ENCODE data around the gene MAPKAPK2.

The MAPKAPK2 gene

GRCh38 chr1:206709322-206709721 lies 24.6 kb downstream of the MAPKAPK2 start:
- Histone ChIP-seq H3K36me3 (replicated peaks in 1 of 2; ENCODE audit: control insufficient read depth in 2 of 2, insufficient read depth in 2 of 2, low read length in 2 of 2) (no peaks in the 10 kb centered on the region), H3K9ac (ENCODE audit: low read depth, low read length, poor library complexity) (no peak overlapping the region), H4K91ac (ENCODE audit: low read depth, low read length, poor library complexity) (no peak overlapping the region), H3K79me1 (ENCODE audit: low read depth, low read length) (peaks cover 5% of the 10 kb centered on the region), H2BK120ac (ENCODE audit: low read depth, low read length) (no peak overlapping the region), H3K4me3 (ENCODE audit: low read length in 2 of 2) (no peak overlapping the region), H3K4ac (ENCODE audit: low read length) (no peak overlapping the region), H3K27ac (replicated peaks; ENCODE audit: low read length) (no peak overlapping the region), H2BK5ac (ENCODE audit: low read length) (no peak overlapping the region), H3K14ac (ENCODE audit: low read length) (no peak overlapping the region), H4K8ac (ENCODE audit: low read depth, low read length) (no peak overlapping the region), H2BK15ac (ENCODE audit: low read length) (no peak overlapping the region), H3K18ac (ENCODE audit: low read length) (no peak overlapping the region), H3K4me2 (ENCODE audit: insufficient read depth, low read length, poor library complexity, severe bottlenecking) (no peak overlapping the region), H2AK5ac (ENCODE audit: low read depth, low read length) (no peak overlapping the region), H3K4me1 (ENCODE audit: control insufficient read depth in 2 of 2, insufficient read depth in 1 of 2, low read depth in 1 of 2, low read length in 2 of 2) (peaks cover 37 to 40% of the 10 kb centered on the region in 2 donors), H2BK12ac (ENCODE audit: low read length) (no peak overlapping the region), H3K9me3 (replicated peaks in 1 of 2; ENCODE audit: control insufficient read depth in 2 of 2, insufficient read depth in 1 of 2, low read depth in 1 of 2, low read length in 2 of 2) (no peaks in the 10 kb centered on the region), H3K23ac (ENCODE audit: low read depth, low read length, poor library complexity) (no peak overlapping the region), H3K27me3 (ENCODE audit: control insufficient read depth in 3 of 3, insufficient read depth in 3 of 3, low read depth in 1 of 3, low read length in 3 of 3) (no peaks in the 10 kb centered on the region), H2AFZ (ENCODE audit: low read length) (no peak overlapping the region)
- WGBS, 2 donors (ENCODE audit: extremely low coverage in 2 of 2, insufficient read length in 2 of 2, insufficient replicate concordance in 1 of 2), result no CpG with 5 or more reads among the region's 4 CpGs
- no peak for DNase-seq (ENCODE audit: low spot score)

GRCh38 chr1:206709772-206710459 lies 25.2 kb downstream of the MAPKAPK2 start:
- Histone ChIP-seq H3K79me1 (ENCODE audit: low read depth, low read length) (peaks cover 5% of the 10 kb centered on the region), H3K4me2 (ENCODE audit: insufficient read depth, low read length, poor library complexity, severe bottlenecking) (no peak overlapping the region), H3K23ac (ENCODE audit: low read depth, low read length, poor library complexity) (no peak overlapping the region), H3K4me3 (ENCODE audit: low read length in 2 of 2) (no peak overlapping the region), H3K4me1 (ENCODE audit: control insufficient read depth in 2 of 2, insufficient read depth in 1 of 2, low read depth in 1 of 2, low read length in 2 of 2) (peaks cover 32 to 35% of the 10 kb centered on the region in 2 donors), H3K14ac (ENCODE audit: low read length) (no peak overlapping the region), H2AFZ (ENCODE audit: low read length) (no peak overlapping the region), H3K18ac (ENCODE audit: low read length) (no peak overlapping the region), H3K27me3 (ENCODE audit: control insufficient read depth in 3 of 3, insufficient read depth in 3 of 3, low read depth in 1 of 3, low read length in 3 of 3) (no peaks in the 10 kb centered on the region), H4K91ac (ENCODE audit: low read depth, low read length, poor library complexity) (no peak overlapping the region), H4K8ac (ENCODE audit: low read depth, low read length) (no peak overlapping the region), H2BK120ac (ENCODE audit: low read depth, low read length) (no peak overlapping the region), H2AK5ac (ENCODE audit: low read depth, low read length) (no peak overlapping the region), H3K9me3 (replicated peaks in 1 of 2; ENCODE audit: control insufficient read depth in 2 of 2, insufficient read depth in 1 of 2, low read depth in 1 of 2, low read length in 2 of 2) (no peaks in the 10 kb centered on the region), H3K36me3 (replicated peaks in 1 of 2; ENCODE audit: control insufficient read depth in 2 of 2, insufficient read depth in 2 of 2, low read length in 2 of 2) (no peaks in the 10 kb centered on the region), H2BK12ac (ENCODE audit: low read length) (no peak overlapping the region), H3K9ac (ENCODE audit: low read depth, low read length, poor library complexity) (no peak overlapping the region), H2BK15ac (ENCODE audit: low read length) (no peak overlapping the region), H3K27ac (replicated peaks; ENCODE audit: low read length) (no peak overlapping the region), H3K4ac (ENCODE audit: low read length) (no peak overlapping the region), H2BK5ac (ENCODE audit: low read length) (no peak overlapping the region)
- DNase-seq (ENCODE audit: low spot score), result no peak
- no CpG with 5 or more reads among the region's 5 CpGs for WGBS, 2 donors (ENCODE audit: extremely low coverage in 2 of 2, insufficient read length in 2 of 2, insufficient replicate concordance in 1 of 2)

- no peaks in the 10 kb centered on the region for H3K36me3 ChIP-seq (replicated peaks in 1 of 2; ENCODE audit: control insufficient read depth in 2 of 2, insufficient read depth in 2 of 2, low read length in 2 of 2)
- H2BK5ac ChIP-seq (ENCODE audit: low read length), result no peak overlapping the region
- H2AK5ac ChIP-seq (ENCODE audit: low read depth, low read length), result no peak overlapping the region
- no peak overlapping the region for H3K4me2 ChIP-seq (ENCODE audit: insufficient read depth, low read length, poor library complexity, severe bottlenecking)
- no peak overlapping the region for H2BK12ac ChIP-seq (ENCODE audit: low read length)
- H3K18ac ChIP-seq (ENCODE audit: low read length), result no peak overlapping the region
- no peak overlapping the region for H3K27ac ChIP-seq (replicated peaks; ENCODE audit: low read length)
- no peak overlapping the region for H3K4me3 ChIP-seq (ENCODE audit: low read length in 2 of 2)
- H2AFZ ChIP-seq (ENCODE audit: low read length), result no peak overlapping the region
- no peak overlapping the region for H3K14ac ChIP-seq (ENCODE audit: low read length)
- H3K9me3 ChIP-seq (replicated peaks in 1 of 2; ENCODE audit: control insufficient read depth in 2 of 2, insufficient read depth in 1 of 2, low read depth in 1 of 2, low read length in 2 of 2), result no peaks in the 10 kb centered on the region
- no peak overlapping the region for H3K23ac ChIP-seq (ENCODE audit: low read depth, low read length, poor library complexity)
- no peak overlapping the region for H3K4ac ChIP-seq (ENCODE audit: low read length)
- DNase-seq (ENCODE audit: low spot score), result no peak
- H2BK15ac ChIP-seq (ENCODE audit: low read length), result no peak overlapping the region
- H4K91ac ChIP-seq (ENCODE audit: low read depth, low read length, poor library complexity), result no peak overlapping the region
- no CpG with 5 or more reads among the region's 3 CpGs for WGBS, 2 donors (ENCODE audit: extremely low coverage in 2 of 2, insufficient read length in 2 of 2, insufficient replicate concordance in 1 of 2)
- no peak overlapping the region for H4K8ac ChIP-seq (ENCODE audit: low read depth, low read length)
- H3K9ac ChIP-seq (ENCODE audit: low read depth, low read length, poor library complexity), result no peak overlapping the region
- peaks cover 27 to 31% of the 10 kb centered on the region in 2 donors for H3K4me1 ChIP-seq (ENCODE audit: control insufficient read depth in 2 of 2, insufficient read depth in 1 of 2, low read depth in 1 of 2, low read length in 2 of 2)
- no peak overlapping the region for H2BK120ac ChIP-seq (ENCODE audit: low read depth, low read length)
- H3K79me1 ChIP-seq (ENCODE audit: low read depth, low read length), result peaks cover 7% of the 10 kb centered on the region
- H3K27me3 ChIP-seq (ENCODE audit: control insufficient read depth in 3 of 3, insufficient read depth in 3 of 3, low read depth in 1 of 3, low read length in 3 of 3), result no peaks in the 10 kb centered on the region
Measured at GRCh38 chr1:206710460-206710823, 25.7 kb downstream of the MAPKAPK2 start.

GRCh38 chr1:206713070-206713469 lies 28.4 kb downstream of the MAPKAPK2 start:
- WGBS, 2 donors (ENCODE audit: extremely low coverage in 2 of 2, insufficient read length in 2 of 2, insufficient replicate concordance in 1 of 2), result 100% methylated on average over 1 of the region's 4 CpGs; no CpG with 5 or more reads in 1 of the 2 donors
- no peak overlapping the region for H3K27ac ChIP-seq (replicated peaks; ENCODE audit: low read length)
- H3K4ac ChIP-seq (ENCODE audit: low read length), result no peak overlapping the region
- no peak overlapping the region for H2BK15ac ChIP-seq (ENCODE audit: low read length)
- H3K4me2 ChIP-seq (ENCODE audit: insufficient read depth, low read length, poor library complexity, severe bottlenecking), result no peak overlapping the region
- peaks cover 5% of the 10 kb centered on the region for H3K79me1 ChIP-seq (ENCODE audit: low read depth, low read length)
- H3K18ac ChIP-seq (ENCODE audit: low read length), result no peak overlapping the region
- no peak overlapping the region for H4K91ac ChIP-seq (ENCODE audit: low read depth, low read length, poor library complexity)
- peaks cover 4 to 8% of the 10 kb centered on the region in 2 donors for H3K4me1 ChIP-seq (ENCODE audit: control insufficient read depth in 2 of 2, insufficient read depth in 1 of 2, low read depth in 1 of 2, low read length in 2 of 2)
- no peak overlapping the region for H2AK5ac ChIP-seq (ENCODE audit: low read depth, low read length)
- H3K9ac ChIP-seq (ENCODE audit: low read depth, low read length, poor library complexity), result no peak overlapping the region
- no peaks in the 10 kb centered on the region for H3K27me3 ChIP-seq (ENCODE audit: control insufficient read depth in 3 of 3, insufficient read depth in 3 of 3, low read depth in 1 of 3, low read length in 3 of 3)
- H4K8ac ChIP-seq (ENCODE audit: low read depth, low read length), result no peak overlapping the region
- no peak overlapping the region for H2BK120ac ChIP-seq (ENCODE audit: low read depth, low read length)
- H3K14ac ChIP-seq (ENCODE audit: low read length), result no peak overlapping the region
- H2BK5ac ChIP-seq (ENCODE audit: low read length), result no peak overlapping the region
- H3K4me3 ChIP-seq (ENCODE audit: low read length in 2 of 2), result no peak overlapping the region
- H3K23ac ChIP-seq (ENCODE audit: low read depth, low read length, poor library complexity), result no peak overlapping the region
- no peak for DNase-seq (ENCODE audit: low spot score)
- H3K36me3 ChIP-seq (replicated peaks in 1 of 2; ENCODE audit: control insufficient read depth in 2 of 2, insufficient read depth in 2 of 2, low read length in 2 of 2), result no peaks in the 10 kb centered on the region
- H2BK12ac ChIP-seq (ENCODE audit: low read length), result no peak overlapping the region
- no peak overlapping the region for H2AFZ ChIP-seq (ENCODE audit: low read length)
- H3K9me3 ChIP-seq (replicated peaks in 1 of 2; ENCODE audit: control insufficient read depth in 2 of 2, insufficient read depth in 1 of 2, low read depth in 1 of 2, low read length in 2 of 2), result no peaks in the 10 kb centered on the region

Measured in neuronal stem cell (in vitro differentiated cells).